Trophoblast cell (in vitro differentiated cells and primary cell): ENCODE data around the gene LIMK2.

Experiments
- DNase-seq, 2 donors: peaks; one replicate each; pipeline ENCODE4 v3.0.0-alpha.2; 2016
- H2AFZ ChIP-seq: 2 replicates; pipeline ENCODE4 v1.6.1; 2013; ENCODE audit warnings: low read length, moderate library complexity, mild to moderate bottlenecking; ENCODE audit not compliant: insufficient read depth, poor library complexity
- H2AK5ac ChIP-seq: 2 replicates; pipeline ENCODE4 v1.6.1; 2013; ENCODE audit warnings: mild to moderate bottlenecking, low read length
- H2BK120ac ChIP-seq: 2 replicates; pipeline ENCODE4 v1.6.1; 2013; ENCODE audit warnings: low read length, mild to moderate bottlenecking, moderate library complexity; ENCODE audit not compliant: insufficient read depth, poor library complexity
- H2BK12ac ChIP-seq: 2 replicates; pipeline ENCODE4 v1.6.1; 2013; ENCODE audit warnings: mild to moderate bottlenecking, low read length, moderate library complexity
- H2BK5ac ChIP-seq: 2 replicates; pipeline ENCODE4 v1.6.1; 2013; ENCODE audit warnings: low read length, low read depth, moderate library complexity, mild to moderate bottlenecking; ENCODE audit not compliant: poor library complexity
- H3K14ac ChIP-seq: 2 replicates; pipeline ENCODE4 v1.6.1; 2013; ENCODE audit warnings: mild to moderate bottlenecking, low read length
- H3K18ac ChIP-seq: 2 replicates; pipeline ENCODE4 v1.6.1; 2013; ENCODE audit warnings: mild to moderate bottlenecking, low read length
- H3K23ac ChIP-seq: 2 replicates; pipeline ENCODE4 v1.6.1; 2013; ENCODE audit warnings: low read length
- H3K27ac ChIP-seq: 2 replicates; pipeline ENCODE4 v1.5.1; 2013; ENCODE audit warnings: low read depth, mild to moderate bottlenecking, inconsistent platforms, low read length, moderate library complexity
- H3K27me3 ChIP-seq: 2 replicates; pipeline ENCODE4 v1.6.1; 2013; ENCODE audit warnings: inconsistent platforms, mild to moderate bottlenecking, low read length, moderate library complexity; ENCODE audit not compliant: insufficient read depth
- H3K36me3 ChIP-seq, 2 experiments: 1 replicate in 1 of 2; 2 replicates in 1 of 2; pipeline ENCODE4 v1.6.1; 2013; ENCODE audit warnings: low read length in 2 of 2, mild to moderate bottlenecking in 2 of 2, moderate library complexity in 1 of 2; ENCODE audit not compliant: insufficient read depth in 2 of 2, control insufficient read depth in 1 of 2
- H3K4ac ChIP-seq: 2 replicates; pipeline ENCODE4 v1.6.1; 2013; ENCODE audit warnings: low read depth, mild to moderate bottlenecking, low read length, moderate library complexity
- H3K4me1 ChIP-seq, 2 experiments: 1 replicate in 1 of 2; 2 replicates in 1 of 2; pipeline ENCODE4 v1.6.1; 2013; ENCODE audit warnings: low read length in 2 of 2, mild to moderate bottlenecking in 2 of 2, moderate library complexity in 1 of 2; ENCODE audit not compliant: insufficient read depth in 2 of 2, control insufficient read depth in 1 of 2
- H3K4me2 ChIP-seq: 2 replicates; pipeline ENCODE4 v1.6.1; 2013; ENCODE audit warnings: inconsistent platforms, mild to moderate bottlenecking, low read length, moderate library complexity
- H3K4me3 ChIP-seq: 2 replicates; pipeline ENCODE4 v1.5.1; 2013; ENCODE audit warnings: mild to moderate bottlenecking, low read depth, low read length, inconsistent platforms
- H3K79me1 ChIP-seq: one replicate; pipeline ENCODE4 v1.6.1; 2013; ENCODE audit warnings: low read length
- H3K79me2 ChIP-seq: 2 replicates; pipeline ENCODE4 v1.6.1; 2013; ENCODE audit warnings: low read length, mild to moderate bottlenecking; ENCODE audit not compliant: control insufficient read depth, insufficient read depth, poor library complexity
- H3K9ac ChIP-seq: 2 replicates; pipeline ENCODE4 v1.6.1; 2013; ENCODE audit warnings: mild to moderate bottlenecking, low read length
- H3K9me3 ChIP-seq: 2 replicates; pipeline ENCODE4 v1.6.1; 2013; ENCODE audit warnings: low read depth, mild to moderate bottlenecking, control low read depth, inconsistent platforms, low read length; ENCODE audit not compliant: insufficient read depth
- H4K12ac ChIP-seq: 2 replicates; pipeline ENCODE4 v1.6.1; 2013; ENCODE audit warnings: low read depth, mild to moderate bottlenecking, low read length, moderate library complexity
- H4K8ac ChIP-seq: 2 replicates; pipeline ENCODE4 v1.6.1; 2013; ENCODE audit warnings: low read depth, mild to moderate bottlenecking, low read length, moderate library complexity
- H4K91ac ChIP-seq: one replicate; pipeline ENCODE4 v1.6.1; 2013; ENCODE audit warnings: low read depth, mild to moderate bottlenecking, low read length, moderate library complexity
- WGBS: extraction: QIAGEN DNeasy Blood & Tissue Kit; methylation state at CpG from one replicate; pipeline ENCODE4 v1.1.7; 2013; ENCODE audit warnings: missing lambda C conversion rate; ENCODE audit not compliant: insufficient read length, insufficient coverage; ENCODE audit errors: extremely low coverage; 5-methylcytosine and 5-hydroxymethylcytosine counted together

LIMK2 gene

GRCh38 chr22:31300896-31301295 is 88.8 kb downstream of the LIMK2 start:
- no peak for DNase-seq
- no CpG with 5 or more reads among the region's 3 CpGs for WGBS
- Histone ChIP-seq H2AK5ac (no peak overlapping the region), H3K79me2 (no peaks in the 10 kb centered on the region), H3K79me1 (no peaks in the 10 kb centered on the region), H3K4me2 (no peak overlapping the region), H3K4ac (no peak overlapping the region), H3K9me3 (no peaks in the 10 kb centered on the region), H3K18ac (no peak overlapping the region), H3K4me3 (no peak overlapping the region), H3K23ac (no peak overlapping the region), H3K27me3 (no peaks in the 10 kb centered on the region), H3K27ac (no peak overlapping the region), H2BK5ac (no peak overlapping the region), H3K4me1 (no peaks in the 10 kb centered on the region), H3K9ac (no peak overlapping the region), H2BK120ac (no peak overlapping the region), H4K91ac (no peak overlapping the region), H2AFZ (no peak overlapping the region), H3K14ac (no peak overlapping the region), H2BK12ac (no peak overlapping the region), H4K8ac (no peak overlapping the region), H4K12ac (no peak overlapping the region), H3K36me3 (no peaks in the 10 kb centered on the region)

- no peak overlapping the region for H3K27ac ChIP-seq
- H3K14ac ChIP-seq = no peak overlapping the region
- H3K27me3 ChIP-seq = no peaks in the 10 kb centered on the region
- H3K9ac ChIP-seq = no peak overlapping the region
- H3K4ac ChIP-seq = no peak overlapping the region
- no peaks in the 10 kb centered on the region for H3K36me3 ChIP-seq
- H3K4me3 ChIP-seq = no peak overlapping the region
- no peak overlapping the region for H3K18ac ChIP-seq
- no peak overlapping the region for H2AK5ac ChIP-seq
- H4K91ac ChIP-seq = no peak overlapping the region
- no peaks in the 10 kb centered on the region for H3K79me1 ChIP-seq
- no peak overlapping the region for H2AFZ ChIP-seq
- H2BK12ac ChIP-seq = no peak overlapping the region
- no peaks in the 10 kb centered on the region for H3K9me3 ChIP-seq
- H4K8ac ChIP-seq = no peak overlapping the region
- no peak for DNase-seq
- no peak overlapping the region for H2BK120ac ChIP-seq
- no peak overlapping the region for H2BK5ac ChIP-seq
- no peaks in the 10 kb centered on the region for H3K79me2 ChIP-seq
- no peak overlapping the region for H3K23ac ChIP-seq
- no peak overlapping the region for H3K4me2 ChIP-seq
- no peak overlapping the region for H4K12ac ChIP-seq
- H3K4me1 ChIP-seq = no peaks in the 10 kb centered on the region
Measured at GRCh38 chr22:31302006-31302405, 89.9 kb downstream of the LIMK2 start.

GRCh38 chr22:31302537-31302936 is 90.4 kb downstream of the LIMK2 start:
- Histone ChIP-seq H3K9ac (no peak overlapping the region), H3K27me3 (no peaks in the 10 kb centered on the region), H2BK120ac (no peak overlapping the region), H2BK5ac (no peak overlapping the region), H3K4me1 (no peaks in the 10 kb centered on the region), H2AK5ac (no peak overlapping the region), H4K12ac (no peak overlapping the region), H4K91ac (no peak overlapping the region), H3K4ac (no peak overlapping the region), H3K23ac (no peak overlapping the region), H3K27ac (no peak overlapping the region), H3K79me1 (no peaks in the 10 kb centered on the region), H2AFZ (no peak overlapping the region), H3K4me3 (no peak overlapping the region), H3K9me3 (no peaks in the 10 kb centered on the region), H2BK12ac (no peak overlapping the region), H3K36me3 (no peaks in the 10 kb centered on the region), H3K79me2 (no peaks in the 10 kb centered on the region), H4K8ac (no peak overlapping the region), H3K18ac (no peak overlapping the region), H3K4me2 (no peak overlapping the region), H3K14ac (no peak overlapping the region)
- no CpG with 5 or more reads among the region's 3 CpGs for WGBS
- no peak for DNase-seq

- no CpG with 5 or more reads among the region's 3 CpGs for WGBS
- Histone ChIP-seq H3K9me3 (no peaks in the 10 kb centered on the region), H2AFZ (no peak overlapping the region), H2BK12ac (no peak overlapping the region), H2AK5ac (no peak overlapping the region), H3K14ac (no peak overlapping the region), H3K9ac (no peak overlapping the region), H3K4me1 (no peaks in the 10 kb centered on the region), H3K27me3 (no peaks in the 10 kb centered on the region), H4K8ac (no peak overlapping the region), H4K91ac (no peak overlapping the region), H3K18ac (no peak overlapping the region), H4K12ac (no peak overlapping the region), H3K79me1 (no peaks in the 10 kb centered on the region), H3K4me2 (no peak overlapping the region), H3K27ac (no peak overlapping the region), H3K36me3 (no peaks in the 10 kb centered on the region), H2BK120ac (no peak overlapping the region), H2BK5ac (no peak overlapping the region), H3K23ac (no peak overlapping the region), H3K79me2 (no peaks in the 10 kb centered on the region), H3K4ac (no peak overlapping the region), H3K4me3 (no peak overlapping the region)
- no peak for DNase-seq
Measured at GRCh38 chr22:31305194-31305593, 93.1 kb downstream of the LIMK2 start.

- no peak for DNase-seq
- no peaks in the 10 kb centered on the region for H3K79me1 ChIP-seq
- H3K4me3 ChIP-seq = no peak overlapping the region
- H3K4ac ChIP-seq = no peak overlapping the region
- H2AFZ ChIP-seq = no peak overlapping the region
- no peaks in the 10 kb centered on the region for H3K36me3 ChIP-seq
- H4K8ac ChIP-seq = no peak overlapping the region
- H3K4me1 ChIP-seq = peaks cover 0 to 2% of the 10 kb centered on the region in 2 experiments
- no peak overlapping the region for H2AK5ac ChIP-seq
- no peak overlapping the region for H3K18ac ChIP-seq
- no peak overlapping the region for H3K14ac ChIP-seq
- H4K12ac ChIP-seq = no peak overlapping the region
- H3K27ac ChIP-seq = no peak overlapping the region
- no peak overlapping the region for H2BK5ac ChIP-seq
- no peak overlapping the region for H4K91ac ChIP-seq
- no peak overlapping the region for H2BK12ac ChIP-seq
- H3K27me3 ChIP-seq = no peaks in the 10 kb centered on the region
- H3K9me3 ChIP-seq = no peaks in the 10 kb centered on the region
- H2BK120ac ChIP-seq = no peak overlapping the region
- no peak overlapping the region for H3K9ac ChIP-seq
- H3K79me2 ChIP-seq = no peaks in the 10 kb centered on the region
- H3K23ac ChIP-seq = no peak overlapping the region
- H3K4me2 ChIP-seq = no peak overlapping the region
Measured at GRCh38 chr22:31308181-31308580, 96.1 kb downstream of the LIMK2 start.
